GM18951 (cell line): Measurements from ENCODE around the gene USP11.
A peak's percentile ranks its signal among the peaks of the same experiment; 100 is the strongest.

ENCODE experiments used
- POLR2A ChIP-seq: IDR thresholded peaks from 4 replicates; pipeline ENCODE4 v1.6.1; 2011; ENCODE audit warnings: mild to moderate bottlenecking; ENCODE audit not compliant: insufficient read length, insufficient read depth; ENCODE audit errors: extremely low read depth
- in situ Hi-C: fragments of 300-500 bp; cut with MboI; formaldehyde crosslinking; loops from one replicate; pipeline ENCODE4 v1.12.0; 2022; ENCODE audit warnings: low sequenced_read_pairs, mixed read lengths, inconsistent platforms; ENCODE audit not compliant: unreplicated experiment

USP11 gene

DNA sequence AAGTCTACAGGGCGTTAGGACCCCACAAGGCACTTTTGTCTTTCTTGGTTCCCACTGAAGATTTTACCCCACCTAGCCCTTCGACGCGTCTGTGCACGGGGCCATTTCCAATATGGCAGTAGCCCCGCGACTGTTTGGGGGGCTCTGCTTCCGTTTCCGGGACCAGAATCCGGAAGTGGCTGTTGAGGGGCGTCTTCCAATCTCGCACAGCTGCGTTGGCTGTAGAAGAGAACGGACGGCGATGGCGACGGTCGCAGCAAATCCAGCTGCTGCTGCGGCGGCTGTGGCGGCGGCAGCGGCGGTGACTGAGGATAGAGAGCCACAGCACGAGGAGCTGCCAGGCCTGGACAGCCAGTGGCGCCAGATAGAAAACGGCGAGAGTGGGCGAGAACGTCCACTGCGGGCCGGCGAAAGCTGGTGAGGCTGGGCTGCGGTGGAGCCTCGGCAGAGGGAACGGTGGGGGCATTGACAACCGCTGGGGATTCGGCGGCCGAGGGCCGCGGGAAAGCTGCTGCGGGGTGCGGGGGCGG, at the start of gene USP11:
Gene USP11, plus strand, starts transcription at position 207 of the 530 bp plus-strand sequence. Its CDS starts 35 bp downstream, at position 242.
- in situ Hi-C loops = no loop called here
- peak; percentile 68 for TF ChIP-seq POLR2A

DNA sequence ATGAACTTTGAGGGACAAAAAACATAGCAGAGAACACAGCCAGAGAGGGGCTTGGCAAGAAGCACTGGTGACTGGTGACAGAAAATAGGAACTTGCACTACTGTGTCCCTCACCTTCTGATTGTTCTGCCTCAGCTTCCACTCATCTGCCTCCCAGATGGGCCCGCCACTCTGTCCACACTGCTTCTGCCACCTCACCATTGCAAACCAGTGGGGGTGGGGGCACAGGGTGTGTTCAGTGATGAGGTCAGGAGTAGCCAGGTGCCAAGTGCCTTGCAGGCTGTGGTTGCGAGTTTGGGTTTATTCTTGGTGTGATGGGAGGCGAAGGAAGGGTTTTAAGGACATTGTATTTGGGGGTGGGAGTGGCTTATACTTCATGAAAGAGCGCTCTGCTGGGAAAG, 48.3 kb upstream of the USP11 start:
- in situ Hi-C loops = loop anchor here (25.0 kb wide), 1 partner anchor 328 kb away; no protein-coding TSS in a partner anchor
- TF ChIP-seq POLR2A = no peak

DNA sequence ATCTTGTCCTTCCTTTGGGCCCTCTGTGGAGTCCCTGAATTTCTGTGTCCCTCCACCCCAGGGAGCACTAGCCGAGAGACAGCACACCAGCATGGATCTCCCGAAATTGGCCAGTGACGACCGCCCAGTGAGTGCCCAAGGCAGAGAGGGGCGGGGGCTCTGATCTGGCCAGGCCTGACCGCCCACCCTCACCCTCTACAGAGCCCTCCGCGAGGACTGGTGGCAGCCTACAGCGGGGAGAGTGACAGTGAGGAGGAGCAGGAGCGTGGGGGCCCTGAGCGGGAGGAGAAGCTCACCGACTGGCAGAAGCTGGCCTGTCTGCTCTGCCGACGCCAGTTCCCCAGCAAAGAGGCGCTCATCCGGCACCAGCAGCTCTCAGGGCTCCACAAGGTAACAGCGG, 47.6 kb upstream of the USP11 start:
- no peak for TF ChIP-seq POLR2A
- in situ Hi-C loops = loop anchor here (25.0 kb wide), 1 partner anchor 327 kb away; no protein-coding TSS in a partner anchor

DNA sequence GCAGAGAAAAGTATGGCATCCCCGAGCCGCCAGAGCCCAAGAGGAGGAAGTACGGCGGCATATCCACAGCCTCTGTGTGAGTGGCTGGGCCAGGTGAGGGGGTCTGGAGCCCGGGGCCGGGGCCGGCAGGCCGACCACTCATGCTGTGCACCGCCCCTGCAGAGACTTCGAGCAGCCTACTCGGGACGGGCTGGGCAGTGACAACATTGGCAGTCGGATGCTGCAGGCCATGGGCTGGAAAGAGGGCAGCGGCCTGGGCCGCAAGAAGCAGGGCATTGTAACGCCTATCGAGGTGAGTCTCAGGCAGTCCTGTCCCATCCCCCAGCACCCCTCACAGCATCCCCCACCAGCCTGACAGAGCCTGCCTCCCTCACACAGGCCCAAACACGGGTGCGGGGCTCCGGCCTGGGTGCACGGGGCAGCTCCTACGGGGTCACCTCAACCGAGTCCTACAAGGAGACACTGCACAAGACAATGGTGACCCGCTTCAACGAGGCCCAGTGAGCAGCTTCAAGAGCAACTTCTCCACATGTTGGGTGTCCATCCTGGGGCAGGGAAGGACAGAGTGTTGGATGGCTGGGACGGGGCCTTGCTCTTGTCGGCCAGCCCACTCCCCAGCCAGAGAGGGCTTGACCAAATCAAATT, 46.6 kb upstream of the USP11 start:
- in situ Hi-C loops = loop anchor here (25.0 kb wide), 1 partner anchor 326 kb away; no protein-coding TSS in a partner anchor
- TF ChIP-seq POLR2A = no peak

DNA sequence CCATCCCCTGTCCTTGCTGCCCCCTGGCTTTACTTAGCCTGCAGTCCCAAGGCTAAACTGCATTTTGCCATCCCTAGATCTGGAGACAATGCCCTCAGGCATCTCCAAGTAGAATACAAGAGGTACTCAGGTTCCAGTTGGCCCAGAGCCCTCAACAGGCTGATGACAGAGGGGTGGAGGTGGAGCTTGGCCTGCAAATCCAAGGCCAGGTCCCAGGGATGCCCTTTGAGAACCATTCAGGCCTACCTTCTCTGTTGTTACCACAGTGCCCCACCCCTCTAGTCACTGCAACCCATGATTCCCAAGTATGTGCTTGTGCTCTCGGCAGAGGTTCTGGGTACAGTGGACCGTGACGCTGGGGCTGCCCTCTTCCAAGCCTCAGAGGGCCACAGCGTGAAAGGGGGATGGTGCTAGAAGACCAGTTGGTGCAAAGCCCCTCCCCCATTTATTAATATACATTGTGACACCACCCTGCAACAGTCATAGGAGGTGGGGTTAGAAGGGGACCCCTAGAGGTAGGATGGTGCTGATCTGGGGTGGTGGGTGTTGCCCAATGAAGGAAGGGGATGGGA, 45.6 kb upstream of the USP11 start:
- in situ Hi-C loops = loop anchor here (25.0 kb wide), 1 partner anchor 325 kb away; no protein-coding TSS in a partner anchor
- no peak for TF ChIP-seq POLR2A

DNA sequence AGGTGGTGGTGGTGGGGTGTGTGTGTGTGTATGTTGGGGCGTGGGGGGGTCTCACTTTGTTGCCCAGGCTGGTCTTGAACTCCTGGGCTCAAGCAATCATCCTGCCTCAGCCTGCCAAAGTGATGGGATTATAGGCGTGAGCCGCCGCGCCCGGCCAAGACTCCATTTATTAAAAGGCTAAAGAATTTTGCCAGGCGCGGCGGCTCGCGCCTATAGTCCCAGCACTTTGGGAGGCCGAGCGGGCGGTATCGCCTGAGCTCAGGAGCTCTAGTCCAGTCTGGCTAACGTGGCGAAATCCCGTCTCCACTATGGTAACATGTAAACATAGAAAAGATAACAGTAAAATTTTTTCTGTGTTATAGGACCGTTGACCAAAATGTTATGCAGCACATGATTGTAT, 42.9 kb upstream of the USP11 start:
- in situ Hi-C loops = loop anchor here (25.0 kb wide), 1 partner anchor 322 kb away; no protein-coding TSS in a partner anchor

DNA sequence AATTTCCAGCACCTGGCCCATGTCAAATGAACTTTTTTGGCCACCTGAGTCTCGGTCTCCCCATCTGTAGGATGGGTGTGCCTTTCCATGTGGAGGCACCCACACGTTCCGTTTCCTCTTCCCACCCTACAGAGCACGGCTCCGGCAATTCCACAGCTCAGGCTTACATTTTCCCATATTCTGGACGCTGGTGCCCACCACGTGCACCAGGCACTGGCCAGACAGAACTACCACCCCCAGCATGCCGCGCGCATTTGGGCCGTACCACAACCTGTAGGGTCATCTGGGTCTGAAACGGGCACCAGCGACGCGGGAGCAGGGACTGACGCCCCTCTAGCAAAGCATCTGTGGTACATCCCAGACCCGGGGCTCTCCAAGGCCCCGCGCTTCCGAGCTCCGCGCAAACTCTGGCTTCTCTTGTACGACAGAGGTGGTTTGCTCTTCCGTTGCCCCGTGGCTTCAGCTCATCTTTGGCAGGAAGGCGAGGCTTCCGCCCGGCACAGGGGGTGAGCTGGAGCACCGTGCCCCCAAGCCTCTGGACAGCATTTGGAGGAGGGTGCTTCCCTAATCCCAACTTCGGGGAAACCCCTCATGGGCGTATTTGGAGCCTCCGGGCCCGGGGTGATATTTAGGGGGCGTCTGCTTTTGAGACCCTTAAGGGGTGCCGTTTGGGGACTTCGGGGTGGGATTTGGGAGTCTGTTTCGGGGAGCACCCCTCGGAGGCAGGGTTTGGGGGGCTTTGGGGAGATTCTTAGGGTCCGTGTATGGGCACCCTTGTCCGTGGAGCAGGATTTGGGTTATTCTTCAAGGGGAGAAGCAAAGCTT, 42.2 kb upstream of the USP11 start:
- in situ Hi-C loops = loop anchor here (25.0 kb wide), 1 partner anchor 322 kb away; no protein-coding TSS in a partner anchor
- TF ChIP-seq POLR2A = peak; percentile 79

More for the DNA sequence above, 42.9 kb upstream of the USP11 start:
- TF ChIP-seq POLR2A = no peak

DNA sequence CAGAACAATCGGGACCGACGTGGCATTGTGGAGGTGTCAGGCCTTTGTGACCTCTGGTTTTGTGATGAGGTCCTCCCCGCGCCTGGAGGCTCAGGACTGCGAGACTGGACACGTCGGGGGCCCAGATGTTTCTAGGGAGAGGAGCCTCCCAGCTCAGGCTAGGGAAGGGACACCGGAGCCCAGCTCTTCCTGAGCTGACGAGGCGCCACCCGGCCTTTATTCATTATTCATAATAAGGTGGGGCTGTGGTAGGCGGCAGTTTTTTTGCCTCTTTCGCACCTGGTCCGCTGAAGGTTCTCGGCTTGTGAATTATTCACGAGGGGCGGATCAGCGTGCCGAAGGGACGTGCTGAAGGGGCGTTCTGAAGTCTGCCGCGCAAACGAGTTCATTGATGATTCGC, 41.5 kb upstream of the USP11 start:
- TF ChIP-seq POLR2A = peak; percentile 44
- in situ Hi-C loops = loop anchor here (25.0 kb wide), 1 partner anchor 321 kb away; no protein-coding TSS in a partner anchor

DNA sequence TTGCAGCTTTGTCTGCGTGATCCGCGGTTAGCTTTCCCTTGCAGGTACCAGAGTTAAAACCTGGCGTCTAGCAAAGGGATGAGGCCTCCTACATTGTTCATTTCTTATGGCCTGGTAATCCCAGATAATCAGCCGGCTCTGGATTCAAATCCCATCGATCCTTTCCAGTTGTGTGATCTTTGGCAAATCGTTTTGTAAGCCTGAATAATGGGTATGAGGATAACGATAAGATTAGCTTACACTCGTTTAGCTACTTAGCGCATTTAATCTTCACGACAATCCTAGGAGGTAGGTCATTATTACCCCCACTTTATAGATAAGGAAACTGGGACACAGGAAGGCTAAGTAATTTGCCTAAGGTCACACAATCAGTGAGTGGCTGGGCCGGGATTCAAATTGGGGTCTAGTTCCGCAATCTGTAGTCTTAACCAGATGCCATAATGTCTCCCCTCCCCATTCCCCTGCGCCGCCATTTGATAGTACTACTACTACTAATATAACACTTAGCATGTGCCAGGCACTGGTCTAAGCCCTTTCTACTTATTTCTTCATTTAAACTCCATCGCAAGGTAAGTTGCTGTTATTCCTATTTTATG, 40.9 kb upstream of the USP11 start:
- in situ Hi-C loops = loop anchor here (25.0 kb wide), 1 partner anchor 320 kb away; no protein-coding TSS in a partner anchor
- no peak for TF ChIP-seq POLR2A

DNA sequence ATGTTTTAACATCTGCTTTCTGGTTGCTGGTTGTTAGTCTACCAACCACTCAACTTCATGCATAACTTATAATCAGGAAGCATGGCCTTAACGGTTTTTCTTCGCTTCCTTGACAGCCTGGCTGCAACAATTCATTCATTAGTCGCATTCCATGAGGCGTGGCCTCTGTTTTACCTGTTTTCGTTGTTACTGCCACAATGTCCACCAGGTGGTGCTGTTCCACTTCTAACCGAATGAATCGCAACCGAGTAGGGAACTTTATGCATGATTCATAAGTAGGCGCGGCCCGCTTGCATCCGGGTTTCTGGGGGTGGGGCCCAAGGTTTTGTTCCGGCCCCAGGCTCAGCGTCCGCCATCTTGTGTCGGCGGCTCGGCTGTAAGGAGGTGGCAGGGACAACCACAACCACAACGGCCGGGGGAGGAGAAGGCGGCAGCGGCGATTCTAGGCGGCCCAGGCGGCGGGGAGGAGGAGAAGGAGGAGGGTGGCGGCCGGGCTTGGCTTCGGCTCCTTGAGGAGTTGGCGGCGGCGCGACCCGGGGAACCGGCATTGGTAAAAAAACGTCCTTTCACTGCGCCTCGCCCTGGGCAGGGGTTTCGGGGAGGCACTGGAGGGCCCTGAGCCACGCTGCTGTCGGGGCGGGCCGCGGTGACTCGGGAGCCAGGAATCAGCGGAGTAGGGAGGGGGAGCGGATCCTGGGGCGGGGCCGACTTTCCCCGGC, 39.2 kb upstream of the USP11 start, which contains the start of gene UBA1:
Gene UBA1, plus strand, starts transcription at position 355 of the 719 bp plus-strand sequence. CDS start 4,974 bp downstream, outside the sequence.
- in situ Hi-C loops = loop anchor here (25.0 kb wide), 1 partner anchor 319 kb away; no protein-coding TSS in a partner anchor
- TF ChIP-seq POLR2A = peak; percentile 90

DNA sequence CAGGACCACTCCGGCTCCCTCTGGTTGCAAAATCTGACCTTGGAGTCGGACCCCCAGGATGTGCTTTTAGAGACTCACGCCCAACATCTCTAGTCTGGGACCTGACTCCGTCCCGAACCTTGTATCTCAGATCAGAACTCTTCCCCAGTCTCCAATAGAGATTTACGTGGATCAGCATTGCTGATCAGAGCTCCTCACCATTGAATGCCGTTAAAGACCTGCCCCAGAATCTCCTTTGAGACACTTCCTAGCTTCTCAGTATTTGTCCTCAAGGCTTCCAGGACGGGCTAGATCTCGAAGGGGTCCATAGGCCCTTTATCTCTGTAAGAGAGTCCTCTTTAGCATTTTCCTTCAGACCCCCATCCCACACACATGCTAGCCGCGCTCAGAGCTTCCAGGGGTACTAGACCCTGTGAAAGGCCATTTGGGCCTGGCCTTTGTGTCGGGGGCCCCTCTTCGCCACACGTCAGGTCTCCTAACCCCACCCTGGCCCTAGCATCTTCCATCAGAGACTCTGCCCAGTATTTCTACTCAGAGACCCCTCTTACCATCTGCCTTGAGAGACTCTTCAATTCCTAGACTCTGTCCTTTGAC, 38.5 kb upstream of the USP11 start:
- no peak for TF ChIP-seq POLR2A
- in situ Hi-C loops = loop anchor here (25.0 kb wide), 1 partner anchor 318 kb away; no protein-coding TSS in a partner anchor
